Coronary artery (tissue), 2 donors: ENCODE results near the gene SIGLEC15.

Experiments
- DNase-seq: peaks from one replicate; pipeline ENCODE4 v3.0.0-alpha.2; 2017; ENCODE audit warnings: low spot score
- H3K27ac ChIP-seq, 2 donors: fragments of 200-600 bp; sonication (generic); one replicate each; pipeline ENCODE4 v1.5.1; 2016 to 2019
- H3K4me3 ChIP-seq: fragments of 200-600 bp; sonication (generic); 2 replicates; pipeline ENCODE4 v1.5.1; 2016; ENCODE audit warnings: mild to moderate bottlenecking, moderate library complexity
- TF ChIP-seq, protein P1 (sequence below): fragments of 200-600 bp; sonication (generic); IDR thresholded peaks from one replicate; pipeline ENCODE4 v1.5.1; 2019; ENCODE audit warnings: antibody characterized with exemption

Gene SIGLEC15, protein sequence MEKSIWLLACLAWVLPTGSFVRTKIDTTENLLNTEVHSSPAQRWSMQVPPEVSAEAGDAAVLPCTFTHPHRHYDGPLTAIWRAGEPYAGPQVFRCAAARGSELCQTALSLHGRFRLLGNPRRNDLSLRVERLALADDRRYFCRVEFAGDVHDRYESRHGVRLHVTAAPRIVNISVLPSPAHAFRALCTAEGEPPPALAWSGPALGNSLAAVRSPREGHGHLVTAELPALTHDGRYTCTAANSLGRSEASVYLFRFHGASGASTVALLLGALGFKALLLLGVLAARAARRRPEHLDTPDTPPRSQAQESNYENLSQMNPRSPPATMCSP

DNA sequence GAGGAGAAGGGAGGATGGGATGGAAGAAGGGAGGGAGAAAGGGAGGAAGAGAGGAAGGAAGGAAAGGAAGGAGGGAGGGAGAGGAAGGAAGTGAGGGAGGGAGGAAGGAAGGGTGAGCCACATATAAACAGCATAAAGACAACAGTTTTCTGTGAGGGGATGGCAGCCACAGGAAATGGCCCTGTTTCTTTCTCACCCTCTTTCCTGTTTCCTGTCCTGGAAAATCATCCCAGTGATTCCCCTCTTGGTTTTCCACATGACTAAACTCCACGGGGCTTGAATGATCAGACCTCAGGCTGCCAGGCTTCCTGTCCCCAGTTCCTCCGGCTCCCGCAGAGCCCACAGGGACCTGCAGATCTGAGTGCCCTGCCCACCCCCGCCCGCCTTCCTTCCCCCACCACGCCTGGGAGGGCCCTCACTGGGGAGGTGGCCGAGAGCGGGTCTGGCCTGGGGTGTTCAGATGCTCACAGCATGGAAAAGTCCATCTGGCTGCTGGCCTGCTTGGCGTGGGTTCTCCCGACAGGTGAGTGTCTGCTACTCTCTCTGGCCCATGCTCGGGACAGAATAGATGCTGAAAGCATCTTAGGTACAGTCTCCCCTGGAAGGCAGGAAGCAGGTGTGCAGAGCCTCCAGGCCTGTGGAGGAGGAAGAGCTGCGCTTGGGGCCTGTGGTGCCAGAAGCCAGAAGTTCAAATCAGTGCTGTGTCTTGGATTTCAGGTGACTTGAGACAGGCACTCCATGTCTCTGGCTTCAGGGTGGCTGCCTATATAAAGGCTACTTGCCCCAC lies at the start of gene SIGLEC15:
Gene SIGLEC15, plus strand, starts transcription at position 418 of the 787 bp plus-strand sequence. Its CDS starts 54 bp downstream, at position 472.
- DNase-seq = no peak
- TF ChIP-seq, protein P1, sequence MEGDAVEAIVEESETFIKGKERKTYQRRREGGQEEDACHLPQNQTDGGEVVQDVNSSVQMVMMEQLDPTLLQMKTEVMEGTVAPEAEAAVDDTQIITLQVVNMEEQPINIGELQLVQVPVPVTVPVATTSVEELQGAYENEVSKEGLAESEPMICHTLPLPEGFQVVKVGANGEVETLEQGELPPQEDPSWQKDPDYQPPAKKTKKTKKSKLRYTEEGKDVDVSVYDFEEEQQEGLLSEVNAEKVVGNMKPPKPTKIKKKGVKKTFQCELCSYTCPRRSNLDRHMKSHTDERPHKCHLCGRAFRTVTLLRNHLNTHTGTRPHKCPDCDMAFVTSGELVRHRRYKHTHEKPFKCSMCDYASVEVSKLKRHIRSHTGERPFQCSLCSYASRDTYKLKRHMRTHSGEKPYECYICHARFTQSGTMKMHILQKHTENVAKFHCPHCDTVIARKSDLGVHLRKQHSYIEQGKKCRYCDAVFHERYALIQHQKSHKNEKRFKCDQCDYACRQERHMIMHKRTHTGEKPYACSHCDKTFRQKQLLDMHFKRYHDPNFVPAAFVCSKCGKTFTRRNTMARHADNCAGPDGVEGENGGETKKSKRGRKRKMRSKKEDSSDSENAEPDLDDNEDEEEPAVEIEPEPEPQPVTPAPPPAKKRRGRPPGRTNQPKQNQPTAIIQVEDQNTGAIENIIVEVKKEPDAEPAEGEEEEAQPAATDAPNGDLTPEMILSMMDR = no peak
- H3K27ac ChIP-seq = no peak within 1 kb of the TSS

DNA sequence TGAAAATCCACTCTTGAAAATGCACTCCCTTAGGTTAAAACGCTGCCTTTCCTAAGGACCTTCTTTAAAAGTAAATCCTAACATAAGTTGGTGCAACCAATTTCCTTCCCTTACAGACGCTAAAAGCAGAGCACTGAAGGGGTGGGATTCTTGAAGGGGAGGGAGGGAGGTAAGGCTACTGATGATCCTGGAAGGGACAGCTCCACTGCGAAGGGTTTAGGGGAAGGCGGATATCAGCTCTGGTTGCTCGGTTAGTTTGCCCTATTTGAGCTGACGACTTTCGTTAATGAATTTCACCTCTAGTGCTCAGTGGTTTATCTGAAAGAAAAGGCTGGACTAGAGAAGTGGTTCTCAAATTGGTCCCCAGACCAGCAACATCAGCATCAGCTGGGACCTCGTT lies 49.7 kb upstream of the SIGLEC15 start:
- H3K27ac ChIP-seq = peak overlapping the region; percentile 68 to 86
- no peak for DNase-seq
- peak overlapping the region; percentile 82 for H3K4me3 ChIP-seq
- TF ChIP-seq, protein P1 = no peak

More for the DNA sequence above, at the start of gene SIGLEC15:
- H3K4me3 ChIP-seq = no peak within 1 kb of the TSS

DNA sequence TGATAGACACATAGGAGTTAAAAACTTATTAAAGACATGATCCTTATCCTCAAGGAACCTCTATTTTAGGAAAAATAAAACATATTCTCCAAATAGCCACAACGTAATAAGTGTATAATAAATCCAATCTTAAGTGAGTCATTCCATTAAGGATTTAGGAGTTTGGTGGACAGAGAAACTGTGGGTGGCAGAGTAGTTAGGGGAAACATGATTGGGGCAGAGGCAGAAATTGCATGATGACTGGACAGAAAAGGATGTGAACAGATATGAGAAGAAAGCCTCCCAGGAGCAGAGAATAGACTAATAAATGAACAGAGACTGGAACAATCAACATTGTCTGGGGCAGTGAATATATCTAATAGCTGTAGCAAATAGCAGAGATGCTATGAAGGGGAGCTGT lies 48.1 kb upstream of the SIGLEC15 start:
- no peak overlapping the region for H3K27ac ChIP-seq
- no peak overlapping the region for H3K4me3 ChIP-seq
- DNase-seq = no peak
- TF ChIP-seq, protein P1 = no peak

DNA sequence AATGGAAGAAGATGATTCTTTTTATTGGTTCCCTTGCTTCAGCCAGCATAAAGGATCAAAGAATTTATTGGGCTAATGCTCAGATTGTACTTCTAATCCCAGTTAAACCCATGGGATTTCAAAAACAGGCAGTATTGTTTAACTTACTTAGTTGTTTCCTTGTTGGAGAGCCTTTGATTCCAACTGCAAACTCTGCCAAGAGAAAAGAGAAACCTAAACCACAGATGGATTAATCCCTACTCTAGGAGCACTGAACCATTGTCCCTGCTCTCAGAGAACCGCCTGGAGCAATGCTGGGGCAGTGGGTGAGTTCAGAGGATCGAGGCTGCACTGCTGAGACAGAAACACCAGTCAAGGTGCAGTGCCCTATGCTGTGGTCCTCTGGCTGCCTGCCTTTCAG lies 44.9 kb upstream of the SIGLEC15 start:
- Histone ChIP-seq H3K4me3 (no peak overlapping the region), H3K27ac (no peak overlapping the region)
- DNase-seq = no peak
- TF ChIP-seq, protein P1 = no peak

DNA sequence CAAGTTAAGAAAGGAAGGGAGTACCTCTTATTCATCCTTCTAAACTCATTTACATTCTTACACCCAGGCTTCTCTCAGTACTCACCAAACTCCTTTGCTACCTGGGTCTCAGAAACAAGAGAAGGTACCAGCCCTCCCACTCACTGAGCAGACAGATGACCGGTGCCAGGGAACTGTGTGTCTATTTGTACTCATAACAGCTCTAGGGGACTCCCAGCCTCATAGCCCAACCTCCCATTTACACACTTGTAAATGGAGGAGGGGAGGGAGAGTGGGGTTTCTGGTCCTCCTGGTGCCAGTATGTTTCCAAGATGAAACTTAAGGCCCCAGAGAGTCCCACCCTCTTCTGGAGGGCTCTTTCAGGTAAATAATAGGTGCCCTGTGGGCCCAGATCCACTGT lies 42.8 kb upstream of the SIGLEC15 start:
- H3K27ac ChIP-seq = no peak overlapping the region
- no peak overlapping the region for H3K4me3 ChIP-seq
- TF ChIP-seq, protein P1 = no peak
- no peak for DNase-seq

DNA sequence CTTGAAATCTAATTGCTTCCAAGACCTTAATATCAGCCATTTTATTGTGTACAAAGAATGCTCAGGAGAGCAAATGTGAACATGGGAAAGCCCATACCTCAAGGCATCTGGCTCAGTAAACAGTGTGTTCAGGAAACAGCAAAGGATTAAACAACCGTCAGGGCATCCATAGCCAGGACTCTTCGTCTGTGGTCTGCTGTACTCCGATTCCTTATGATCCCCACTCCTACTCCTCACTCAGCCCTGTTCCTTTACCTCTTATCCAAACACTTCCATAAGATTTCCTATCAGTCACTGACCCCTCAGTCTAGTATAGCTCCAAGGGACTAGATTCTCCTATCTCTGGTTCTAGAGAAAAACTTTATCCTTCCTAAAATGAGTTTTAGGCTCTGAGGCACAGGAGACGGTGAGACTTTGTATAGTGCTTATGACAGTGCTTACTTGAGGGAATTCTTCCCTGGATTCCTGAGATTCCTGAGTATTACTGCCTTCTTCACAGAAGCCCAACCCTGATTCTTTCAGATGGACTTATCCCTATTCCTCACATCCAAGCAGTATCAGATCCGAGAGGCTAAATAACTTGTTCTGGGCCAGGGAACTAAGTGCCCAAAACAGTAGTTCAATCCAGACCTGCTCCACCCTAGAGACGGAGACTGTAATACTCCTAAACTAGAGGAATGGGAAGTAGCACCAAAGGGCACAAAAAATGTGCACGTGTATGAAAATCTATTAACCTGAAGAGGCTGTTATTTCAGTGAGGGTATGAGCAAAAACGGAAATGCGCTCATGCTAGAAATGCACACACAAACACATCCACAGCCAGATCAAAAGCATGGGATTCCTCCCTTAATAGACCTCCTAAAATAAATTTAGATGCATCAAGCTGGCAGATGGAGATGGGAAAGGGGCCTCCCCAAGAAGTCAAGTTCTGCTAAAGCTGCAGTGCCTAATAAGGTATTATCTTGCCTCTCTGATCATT lies 42.1 kb upstream of the SIGLEC15 start:
- no peak overlapping the region for H3K4me3 ChIP-seq
- peak; percentile 3 for DNase-seq
- TF ChIP-seq, protein P1 = no peak
- H3K27ac ChIP-seq = no peak overlapping the region
